ENCODE results near the gene MRPS27. TPM values are rescaled to one million over a fixed set of nuclear protein-coding genes. Genes with fewer than 3 reads are reported as not detected.

MRPS27 gene
- total RNA-seq, 1 donor from 2014 or later, result 54.7 TPM

DNA sequence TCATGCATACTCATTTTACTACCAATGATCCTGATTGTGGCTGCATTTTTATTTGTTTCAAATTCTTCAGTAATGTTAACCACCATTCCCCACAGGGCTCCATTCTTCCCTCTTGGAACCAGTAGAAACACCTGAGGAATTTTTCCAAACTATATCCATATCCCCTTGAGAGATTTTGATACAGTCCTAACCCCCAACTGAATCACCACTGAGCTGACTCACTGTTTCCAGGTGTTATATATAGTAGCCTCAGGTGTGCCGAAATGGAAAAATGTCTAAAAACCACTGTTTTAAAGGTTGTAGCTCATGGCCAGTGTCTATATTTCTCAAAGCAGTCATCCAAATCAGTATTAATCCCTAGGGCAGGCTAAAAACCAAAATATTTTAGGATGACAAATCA is 85.2 kb downstream of the MRPS27 start:
- peaks cover 7% of the 10 kb centered on the region for H3K27me3 Mint-ChIP-seq
- no peaks in the 10 kb centered on the region for H3K4me1 Mint-ChIP-seq (ENCODE audit: low read depth)
- peaks cover 9% of the 10 kb centered on the region for H3K36me3 Mint-ChIP-seq (ENCODE audit: insufficient read depth)
- no peaks in the 10 kb centered on the region for H3K9me3 Mint-ChIP-seq (ENCODE audit: low read depth)
- H3K4me3 Mint-ChIP-seq (ENCODE audit: low read depth), result no peak overlapping the region
- H3K27ac Mint-ChIP-seq, result no peak overlapping the region
- DNase-seq (ENCODE audit: low spot score, unreplicated experiment), result no peak
- TF ChIP-seq, protein P1, sequence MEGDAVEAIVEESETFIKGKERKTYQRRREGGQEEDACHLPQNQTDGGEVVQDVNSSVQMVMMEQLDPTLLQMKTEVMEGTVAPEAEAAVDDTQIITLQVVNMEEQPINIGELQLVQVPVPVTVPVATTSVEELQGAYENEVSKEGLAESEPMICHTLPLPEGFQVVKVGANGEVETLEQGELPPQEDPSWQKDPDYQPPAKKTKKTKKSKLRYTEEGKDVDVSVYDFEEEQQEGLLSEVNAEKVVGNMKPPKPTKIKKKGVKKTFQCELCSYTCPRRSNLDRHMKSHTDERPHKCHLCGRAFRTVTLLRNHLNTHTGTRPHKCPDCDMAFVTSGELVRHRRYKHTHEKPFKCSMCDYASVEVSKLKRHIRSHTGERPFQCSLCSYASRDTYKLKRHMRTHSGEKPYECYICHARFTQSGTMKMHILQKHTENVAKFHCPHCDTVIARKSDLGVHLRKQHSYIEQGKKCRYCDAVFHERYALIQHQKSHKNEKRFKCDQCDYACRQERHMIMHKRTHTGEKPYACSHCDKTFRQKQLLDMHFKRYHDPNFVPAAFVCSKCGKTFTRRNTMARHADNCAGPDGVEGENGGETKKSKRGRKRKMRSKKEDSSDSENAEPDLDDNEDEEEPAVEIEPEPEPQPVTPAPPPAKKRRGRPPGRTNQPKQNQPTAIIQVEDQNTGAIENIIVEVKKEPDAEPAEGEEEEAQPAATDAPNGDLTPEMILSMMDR (IDR thresholded peaks at IDR 0.05; ENCODE audit: unreplicated experiment), result no peak

DNA sequence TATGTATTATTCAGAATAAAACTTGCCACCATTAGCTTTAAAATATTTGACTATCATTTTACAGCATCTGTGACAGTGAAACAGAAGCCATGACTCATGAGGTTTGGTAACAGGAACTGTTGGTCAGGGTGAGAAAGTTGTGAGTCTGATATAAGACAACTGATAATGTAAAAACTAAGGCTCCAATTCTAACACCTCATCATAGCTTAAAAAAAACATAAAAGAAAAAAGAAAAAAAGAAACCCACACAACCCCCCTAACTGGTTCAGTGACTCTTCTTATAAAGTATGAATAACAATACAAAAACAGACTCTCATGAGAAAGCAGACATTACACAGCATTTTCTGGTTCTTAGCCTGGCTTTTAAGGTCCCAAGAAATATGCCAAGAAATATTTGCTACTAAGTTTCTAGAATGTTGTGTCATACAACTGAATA is 85.8 kb downstream of the MRPS27 start:
- Mint-ChIP-seq H3K4me1 (ENCODE audit: low read depth) (no peaks in the 10 kb centered on the region), H3K27me3 (peaks cover 6% of the 10 kb centered on the region), H3K36me3 (ENCODE audit: insufficient read depth) (peaks cover 9% of the 10 kb centered on the region), H3K4me3 (ENCODE audit: low read depth) (no peak overlapping the region), H3K27ac (no peak overlapping the region), H3K9me3 (ENCODE audit: low read depth) (no peaks in the 10 kb centered on the region)
- DNase-seq (ENCODE audit: low spot score, unreplicated experiment), result no peak
- TF ChIP-seq, protein P1 (IDR thresholded peaks at IDR 0.05; ENCODE audit: unreplicated experiment), result no peak

DNA sequence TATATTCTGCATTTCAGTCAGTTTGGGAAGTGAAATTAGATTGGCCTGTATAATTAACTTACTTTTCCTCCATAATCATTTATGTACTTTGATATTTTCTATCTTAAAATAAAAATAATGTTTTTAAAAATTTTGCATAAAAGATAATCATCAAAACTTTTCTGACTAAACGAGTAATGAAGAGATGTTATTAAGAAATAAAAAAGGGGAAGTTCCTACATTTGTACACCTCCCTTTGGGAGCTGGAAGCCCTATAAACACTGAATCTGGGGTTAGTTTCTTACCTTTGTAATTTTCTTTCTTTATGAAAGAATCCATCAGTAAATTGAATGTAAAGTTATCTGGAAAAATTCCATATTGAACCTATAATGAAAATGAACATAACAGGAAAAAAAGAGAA is 86.2 kb downstream of the MRPS27 start:
- no peak for DNase-seq (ENCODE audit: low spot score, unreplicated experiment)
- no peaks in the 10 kb centered on the region for H3K9me3 Mint-ChIP-seq (ENCODE audit: low read depth)
- H3K4me1 Mint-ChIP-seq (ENCODE audit: low read depth), result no peaks in the 10 kb centered on the region
- no peak overlapping the region for H3K4me3 Mint-ChIP-seq (ENCODE audit: low read depth)
- H3K27me3 Mint-ChIP-seq, result peaks cover 3% of the 10 kb centered on the region
- peaks cover 9% of the 10 kb centered on the region for H3K36me3 Mint-ChIP-seq (ENCODE audit: insufficient read depth)
- no peak overlapping the region for H3K27ac Mint-ChIP-seq
- TF ChIP-seq, protein P1 (IDR thresholded peaks at IDR 0.05; ENCODE audit: unreplicated experiment), result no peak

DNA sequence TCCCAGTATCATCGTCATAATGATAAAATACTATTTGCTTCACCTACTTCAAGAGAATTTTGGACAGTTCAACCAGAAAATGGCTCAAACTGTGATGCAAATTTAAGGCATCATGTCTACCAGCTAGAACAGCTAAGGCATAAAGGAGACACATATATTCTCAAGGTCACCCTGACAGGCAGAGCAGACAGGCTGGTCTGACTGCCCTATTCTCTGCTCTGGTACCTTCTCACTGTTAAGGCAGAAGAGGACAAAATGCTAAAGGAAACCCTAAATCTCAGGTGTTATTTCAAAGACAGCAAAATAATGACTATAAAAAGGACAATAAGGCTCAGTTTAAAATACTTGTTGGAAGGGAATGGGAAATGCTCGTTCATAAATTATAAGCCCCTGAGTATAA is 87.2 kb downstream of the MRPS27 start:
- Mint-ChIP-seq H3K27me3 (no peaks in the 10 kb centered on the region), H3K4me1 (ENCODE audit: low read depth) (no peaks in the 10 kb centered on the region), H3K36me3 (ENCODE audit: insufficient read depth) (peaks cover 10% of the 10 kb centered on the region), H3K9me3 (ENCODE audit: low read depth) (no peaks in the 10 kb centered on the region), H3K4me3 (ENCODE audit: low read depth) (no peak overlapping the region), H3K27ac (no peak overlapping the region)
- no peak for DNase-seq (ENCODE audit: low spot score, unreplicated experiment)
- TF ChIP-seq, protein P1 (IDR thresholded peaks at IDR 0.05; ENCODE audit: unreplicated experiment), result no peak

DNA sequence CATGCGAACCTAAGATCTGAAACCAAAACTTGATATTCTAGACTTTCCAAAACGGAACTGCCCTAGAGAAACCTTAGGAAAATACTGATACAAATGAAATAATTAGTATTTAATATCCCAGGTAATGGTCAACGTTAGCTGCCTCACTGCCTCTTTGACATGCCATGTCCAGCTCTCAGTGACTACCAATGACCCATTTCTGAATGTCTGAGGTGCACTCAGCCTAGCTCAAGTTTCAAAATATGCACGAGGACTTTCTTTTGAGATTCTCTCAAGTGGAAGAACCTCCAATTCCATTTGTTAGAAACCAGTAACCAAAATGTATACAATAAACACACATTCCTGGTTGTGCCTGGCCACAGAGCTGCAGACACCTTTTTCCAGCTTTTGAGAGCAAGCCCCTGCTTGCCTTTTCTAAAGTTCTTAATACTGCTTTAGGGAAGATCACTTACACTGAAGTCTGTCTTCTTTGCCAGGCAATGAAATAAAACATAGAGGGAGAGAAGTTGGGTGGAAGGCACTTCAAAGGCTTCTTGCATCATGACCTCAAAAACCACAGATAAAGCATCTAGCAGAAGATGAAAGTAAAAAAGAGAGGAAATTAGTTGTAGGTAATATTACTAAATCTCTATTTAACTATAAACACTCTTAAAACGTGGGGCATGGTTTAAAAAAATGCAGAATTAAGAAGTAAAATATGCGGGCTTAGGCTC is 87.9 kb downstream of the MRPS27 start:
- no peak overlapping the region for H3K27ac Mint-ChIP-seq

More for the DNA sequence above, 87.9 kb downstream of the MRPS27 start:
- peaks cover 10% of the 10 kb centered on the region for H3K36me3 Mint-ChIP-seq (ENCODE audit: insufficient read depth)
- TF ChIP-seq, protein P1 (IDR thresholded peaks at IDR 0.05; ENCODE audit: unreplicated experiment), result no peak
- DNase-seq (ENCODE audit: low spot score, unreplicated experiment), result no peak
- H3K4me1 Mint-ChIP-seq (ENCODE audit: low read depth), result no peaks in the 10 kb centered on the region
- H3K9me3 Mint-ChIP-seq (ENCODE audit: low read depth), result no peaks in the 10 kb centered on the region
- H3K4me3 Mint-ChIP-seq (ENCODE audit: low read depth), result no peak overlapping the region
- H3K27me3 Mint-ChIP-seq, result no peaks in the 10 kb centered on the region

All from progenitor cell of endocrine pancreas (in vitro differentiated cells).